ENCODE measurements around the gene CNTNAP5. TPM values are rescaled to one million over a fixed set of nuclear protein-coding genes. Genes with fewer than 3 reads are reported as not detected.

CNTNAP5 gene
- total and polyA plus RNA-seq, 4 donors: not detected

DNA sequence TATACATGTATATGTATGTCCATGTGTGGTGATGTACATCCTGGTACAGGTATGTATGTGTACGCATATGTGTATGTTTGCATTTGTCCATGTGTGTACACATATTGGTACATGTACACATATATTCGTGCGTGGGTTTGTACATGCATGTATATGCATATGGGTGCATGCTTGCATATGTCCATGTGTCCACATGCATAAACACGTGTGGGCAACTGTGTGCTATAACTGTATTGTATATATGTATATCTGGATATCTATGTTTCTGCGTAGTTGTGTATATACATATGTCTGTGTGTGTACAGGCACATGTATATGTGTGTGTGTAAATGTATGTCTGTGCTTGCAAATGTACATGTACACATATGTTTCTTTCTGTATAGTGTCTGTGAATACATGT lies 858.5 kb downstream of the CNTNAP5 start:
- 96 to 97% methylated on average over 5 of the region's 5 CpGs for WGBS, 2 donors
- H3K36me3 ChIP-seq (ENCODE audit: control insufficient read depth in 1 of 2, insufficient read depth in 2 of 2, low read length in 1 of 2): no peaks in the 10 kb centered on the region
- no peak for ATAC-seq (ENCODE audit: low FRiP score)

DNA sequence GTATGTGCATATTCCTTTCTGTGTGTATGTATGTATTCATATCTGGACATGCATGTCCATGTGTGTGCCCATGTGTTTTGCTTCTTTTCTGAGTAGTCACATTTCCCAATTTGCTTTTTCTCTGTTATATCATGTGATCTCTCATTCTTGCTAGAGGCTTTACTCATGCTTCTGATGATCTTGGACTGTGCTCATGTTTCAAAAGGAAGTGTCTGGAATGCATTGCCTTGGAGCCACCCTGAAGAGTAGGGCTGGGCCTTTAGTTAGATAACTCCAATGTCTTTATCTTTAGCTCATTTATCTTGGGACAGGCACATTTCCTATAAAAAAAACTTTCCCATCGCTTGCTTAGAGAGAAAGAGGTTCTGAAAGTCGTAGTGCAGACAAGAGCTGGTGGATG lies 859.2 kb downstream of the CNTNAP5 start:
- intact Hi-C loops (cut with DNase I): no loop called here
- ATAC-seq (ENCODE audit: low FRiP score) (no peak), DNase-seq (no peak)
- H3K27ac ChIP-seq (ENCODE audit: low read depth in 1 of 2, low read length in 2 of 2): no peak overlapping the region
- H3K4me1 ChIP-seq (ENCODE audit: control insufficient read depth in 1 of 2, insufficient read depth in 2 of 2, low read length in 2 of 2): no peaks in the 10 kb centered on the region
- H3K9me3 ChIP-seq (ENCODE audit: control insufficient read depth, low read length): no peaks in the 10 kb centered on the region
- H3K36me3 ChIP-seq (ENCODE audit: control insufficient read depth in 1 of 2, insufficient read depth in 2 of 2, low read length in 1 of 2): no peaks in the 10 kb centered on the region
- H3K4me3 ChIP-seq (ENCODE audit: low read length in 2 of 2): no peak overlapping the region
- no peaks in the 10 kb centered on the region for H3K27me3 ChIP-seq (ENCODE audit: control insufficient read depth in 1 of 2, insufficient read depth in 2 of 2, low read length in 1 of 2)
- 16 to 23% methylated on average over 2 of the region's 2 CpGs for WGBS, 2 donors

More for the DNA sequence above, 858.5 kb downstream of the CNTNAP5 start:
- intact Hi-C loops (cut with DNase I): no loop called here
- no peaks in the 10 kb centered on the region for H3K9me3 ChIP-seq (ENCODE audit: control insufficient read depth, low read length)
- DNase-seq: no peak
- H3K4me1 ChIP-seq (ENCODE audit: control insufficient read depth in 1 of 2, insufficient read depth in 2 of 2, low read length in 2 of 2): no peaks in the 10 kb centered on the region
- no peaks in the 10 kb centered on the region for H3K27me3 ChIP-seq (ENCODE audit: control insufficient read depth in 1 of 2, insufficient read depth in 2 of 2, low read length in 1 of 2)
- H3K4me3 ChIP-seq (ENCODE audit: low read length in 2 of 2): no peak overlapping the region
- H3K27ac ChIP-seq (ENCODE audit: low read depth in 1 of 2, low read length in 2 of 2): no peak overlapping the region

GRCh38 chr2:124886216-124886615 lies 861.1 kb downstream of the CNTNAP5 start:
- Histone ChIP-seq H3K36me3 (ENCODE audit: control insufficient read depth in 1 of 2, insufficient read depth in 2 of 2, low read length in 1 of 2) (no peaks in the 10 kb centered on the region), H3K4me1 (ENCODE audit: control insufficient read depth in 1 of 2, insufficient read depth in 2 of 2, low read length in 2 of 2) (no peaks in the 10 kb centered on the region), H3K27ac (ENCODE audit: low read depth in 1 of 2, low read length in 2 of 2) (no peak overlapping the region), H3K9me3 (ENCODE audit: control insufficient read depth, low read length) (no peaks in the 10 kb centered on the region), H3K27me3 (ENCODE audit: control insufficient read depth in 1 of 2, insufficient read depth in 2 of 2, low read length in 1 of 2) (no peaks in the 10 kb centered on the region), H3K4me3 (ENCODE audit: low read length in 2 of 2) (no peak overlapping the region)
- intact Hi-C loops (cut with DNase I): no loop called here
- DNase-seq (no peak), ATAC-seq (ENCODE audit: low FRiP score) (no peak)

DNA sequence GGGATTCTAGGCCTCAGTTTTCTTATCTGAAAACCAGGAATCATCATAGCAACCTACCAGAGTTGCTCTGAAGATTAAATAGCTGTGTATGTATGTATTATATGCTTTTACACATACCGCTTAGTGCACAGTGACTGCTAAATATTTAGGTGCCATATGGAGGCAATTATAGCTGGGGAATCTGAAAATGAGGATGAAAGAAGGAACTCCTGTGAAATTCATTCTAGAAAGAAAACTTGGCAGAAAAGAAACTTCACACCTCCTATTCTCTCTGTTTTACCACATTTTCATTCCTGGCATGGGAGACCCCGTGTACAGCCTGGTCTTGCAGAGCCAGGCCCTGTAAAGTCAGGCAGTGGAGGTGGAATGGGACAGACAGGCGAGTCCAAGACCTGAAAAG lies 862.4 kb downstream of the CNTNAP5 start:
- 71 to 85% methylated on average over 3 of the region's 3 CpGs for WGBS, 2 donors

DNA sequence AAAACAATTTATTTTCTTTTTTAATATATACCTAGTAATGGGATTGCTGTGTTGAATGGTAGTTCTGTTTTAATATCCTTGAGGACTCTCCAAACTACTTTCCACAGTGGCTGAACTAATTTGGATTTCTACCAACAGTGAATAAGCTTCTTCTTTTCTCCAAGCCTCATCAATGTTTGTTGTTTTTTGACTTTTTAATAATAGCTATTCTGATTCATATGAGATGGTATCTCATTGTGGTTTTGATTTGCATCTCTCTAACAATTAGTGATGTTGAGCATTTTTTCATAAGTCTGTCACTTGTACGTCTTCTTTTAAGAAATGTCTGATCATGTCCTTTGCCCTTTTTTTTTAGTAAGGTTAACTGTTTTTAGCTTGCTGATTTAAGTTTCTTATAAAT lies 863.3 kb downstream of the CNTNAP5 start:
- Histone ChIP-seq H3K27ac (ENCODE audit: low read depth in 1 of 2, low read length in 2 of 2) (no peak overlapping the region), H3K27me3 (ENCODE audit: control insufficient read depth in 1 of 2, insufficient read depth in 2 of 2, low read length in 1 of 2) (no peaks in the 10 kb centered on the region), H3K9me3 (ENCODE audit: control insufficient read depth, low read length) (no peaks in the 10 kb centered on the region), H3K4me1 (ENCODE audit: control insufficient read depth in 1 of 2, insufficient read depth in 2 of 2, low read length in 2 of 2) (no peaks in the 10 kb centered on the region), H3K4me3 (ENCODE audit: low read length in 2 of 2) (no peak overlapping the region), H3K36me3 (ENCODE audit: control insufficient read depth in 1 of 2, insufficient read depth in 2 of 2, low read length in 1 of 2) (no peaks in the 10 kb centered on the region)
- ATAC-seq (ENCODE audit: low FRiP score) (no peak), DNase-seq (no peak)
- intact Hi-C loops (cut with DNase I): no loop called here
- 89 to 95% methylated on average over 1 of the region's 1 CpG for WGBS, 2 donors

More for the DNA sequence above, 862.4 kb downstream of the CNTNAP5 start:
- Histone ChIP-seq H3K36me3 (ENCODE audit: control insufficient read depth in 1 of 2, insufficient read depth in 2 of 2, low read length in 1 of 2) (no peaks in the 10 kb centered on the region), H3K9me3 (ENCODE audit: control insufficient read depth, low read length) (no peaks in the 10 kb centered on the region), H3K27ac (ENCODE audit: low read depth in 1 of 2, low read length in 2 of 2) (no peak overlapping the region), H3K4me1 (ENCODE audit: control insufficient read depth in 1 of 2, insufficient read depth in 2 of 2, low read length in 2 of 2) (no peaks in the 10 kb centered on the region), H3K4me3 (ENCODE audit: low read length in 2 of 2) (no peak overlapping the region), H3K27me3 (ENCODE audit: control insufficient read depth in 1 of 2, insufficient read depth in 2 of 2, low read length in 1 of 2) (no peaks in the 10 kb centered on the region)
- intact Hi-C loops (cut with DNase I): no loop called here
- DNase-seq (no peak), ATAC-seq (ENCODE audit: low FRiP score) (no peak)

GRCh38 chr2:124894199-124894598 lies 869.1 kb downstream of the CNTNAP5 start:
- DNase-seq (no peak), ATAC-seq (ENCODE audit: low FRiP score) (no peak)
- no peak overlapping the region for H3K27ac ChIP-seq (ENCODE audit: low read depth in 1 of 2, low read length in 2 of 2)
- H3K4me1 ChIP-seq (ENCODE audit: control insufficient read depth in 1 of 2, insufficient read depth in 2 of 2, low read length in 2 of 2): no peaks in the 10 kb centered on the region
- no peaks in the 10 kb centered on the region for H3K36me3 ChIP-seq (ENCODE audit: control insufficient read depth in 1 of 2, insufficient read depth in 2 of 2, low read length in 1 of 2)
- no peak overlapping the region for H3K4me3 ChIP-seq (ENCODE audit: low read length in 2 of 2)
- H3K27me3 ChIP-seq (ENCODE audit: control insufficient read depth in 1 of 2, insufficient read depth in 2 of 2, low read length in 1 of 2): no peaks in the 10 kb centered on the region
- WGBS, 2 donors: 50 to 54% methylated on average over 2 of the region's 2 CpGs
- intact Hi-C loops (cut with DNase I): no loop called here
- H3K9me3 ChIP-seq (ENCODE audit: control insufficient read depth, low read length): no peaks in the 10 kb centered on the region

GRCh38 chr2:124898827-124899226 lies 873.7 kb downstream of the CNTNAP5 start:
- DNase-seq: no peak

GRCh38 chr2:124908411-124908810 lies 883.3 kb downstream of the CNTNAP5 start:
- Histone ChIP-seq H3K27ac (ENCODE audit: low read depth in 1 of 2, low read length in 2 of 2) (no peak overlapping the region), H3K4me3 (ENCODE audit: low read length in 2 of 2) (no peak overlapping the region), H3K4me1 (ENCODE audit: control insufficient read depth in 1 of 2, insufficient read depth in 2 of 2, low read length in 2 of 2) (no peaks in the 10 kb centered on the region), H3K9me3 (ENCODE audit: control insufficient read depth, low read length) (no peaks in the 10 kb centered on the region), H3K36me3 (ENCODE audit: control insufficient read depth in 1 of 2, insufficient read depth in 2 of 2, low read length in 1 of 2) (no peaks in the 10 kb centered on the region), H3K27me3 (ENCODE audit: control insufficient read depth in 1 of 2, insufficient read depth in 2 of 2, low read length in 1 of 2) (no peaks in the 10 kb centered on the region)
- no peak for DNase-seq
- no peak for ATAC-seq (ENCODE audit: low FRiP score)
- 74 to 79% methylated on average over 2 of the region's 2 CpGs for WGBS, 2 donors
- intact Hi-C loops (cut with DNase I): no loop called here

More at GRCh38 chr2:124898827-124899226, 873.7 kb downstream of the CNTNAP5 start:
- H3K36me3 ChIP-seq (ENCODE audit: control insufficient read depth in 1 of 2, insufficient read depth in 2 of 2, low read length in 1 of 2): no peaks in the 10 kb centered on the region
- no peak overlapping the region for H3K27ac ChIP-seq (ENCODE audit: low read depth in 1 of 2, low read length in 2 of 2)
- intact Hi-C loops (cut with DNase I): no loop called here
- H3K4me1 ChIP-seq (ENCODE audit: control insufficient read depth in 1 of 2, insufficient read depth in 2 of 2, low read length in 2 of 2): no peaks in the 10 kb centered on the region
- WGBS, 2 donors: 93% methylated on average over 4 of the region's 4 CpGs
- no peak overlapping the region for H3K4me3 ChIP-seq (ENCODE audit: low read length in 2 of 2)
- H3K27me3 ChIP-seq (ENCODE audit: control insufficient read depth in 1 of 2, insufficient read depth in 2 of 2, low read length in 1 of 2): no peaks in the 10 kb centered on the region
- no peak for ATAC-seq (ENCODE audit: low FRiP score)
- peaks cover 2% of the 10 kb centered on the region for H3K9me3 ChIP-seq (ENCODE audit: control insufficient read depth, low read length)

DNA sequence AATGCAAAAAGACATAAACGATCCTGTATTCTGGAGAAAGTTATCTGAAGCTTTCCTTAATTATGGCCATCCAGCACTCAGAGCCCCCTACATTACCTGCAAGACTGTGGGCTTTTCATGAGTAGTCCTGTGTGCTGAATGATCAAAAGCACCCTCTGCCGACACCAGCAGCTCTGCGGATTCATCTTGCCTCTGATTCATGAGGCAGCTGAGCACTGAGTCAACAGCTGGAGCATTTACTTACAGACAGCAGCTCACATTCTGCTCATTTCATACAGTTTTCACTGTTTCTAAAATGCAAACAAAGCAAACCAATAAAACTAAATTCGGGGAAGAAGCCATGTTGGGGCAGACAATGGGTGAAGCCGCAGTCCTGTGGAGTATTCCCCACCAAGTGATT lies 886.5 kb downstream of the CNTNAP5 start:
- Histone ChIP-seq H3K27ac (ENCODE audit: low read depth in 1 of 2, low read length in 2 of 2) (no peak overlapping the region), H3K9me3 (ENCODE audit: control insufficient read depth, low read length) (no peaks in the 10 kb centered on the region), H3K4me3 (ENCODE audit: low read length in 2 of 2) (no peak overlapping the region), H3K4me1 (ENCODE audit: control insufficient read depth in 1 of 2, insufficient read depth in 2 of 2, low read length in 2 of 2) (no peaks in the 10 kb centered on the region), H3K36me3 (ENCODE audit: control insufficient read depth in 1 of 2, insufficient read depth in 2 of 2, low read length in 1 of 2) (no peaks in the 10 kb centered on the region), H3K27me3 (ENCODE audit: control insufficient read depth in 1 of 2, insufficient read depth in 2 of 2, low read length in 1 of 2) (no peaks in the 10 kb centered on the region)
- ATAC-seq (ENCODE audit: low FRiP score) (no peak), DNase-seq (no peak)
- WGBS, 2 donors: 62 to 78% methylated on average over 5 of the region's 5 CpGs
- intact Hi-C loops (cut with DNase I): no loop called here
